GM20000 (cell line): ENCODE measurements around the gene ENOX2.

Experiments used
- DNase-seq: peaks from one replicate; pipeline ENCODE4 v3.0.0; 2012; ENCODE audit warnings: low spot score
- CTCF ChIP-seq: IDR thresholded peaks from 2 replicates; pipeline ENCODE4 v1.5.1; 2012; ENCODE audit warnings: mild to moderate bottlenecking, control low read depth; ENCODE audit errors: extremely low read depth, missing control alignments

ENOX2 gene

GRCh38 chrX:130649738-130650137, 253.3 kb downstream of the ENOX2 start:
- no peak for TF ChIP-seq CTCF
- no peak for DNase-seq

- DNase-seq: no peak
- TF ChIP-seq CTCF: no peak
These were observed 255.5 kb downstream of the ENOX2 start for GRCh38 chrX:130647468-130647867.

GRCh38 chrX:130645955-130646583, 256.9 kb downstream of the ENOX2 start:
- peak; percentile 2 for DNase-seq
- TF ChIP-seq CTCF: no peak

GRCh38 chrX:130637591-130637990, 265.4 kb downstream of the ENOX2 start:
- DNase-seq: no peak
- TF ChIP-seq CTCF: no peak

- no peak for DNase-seq
These were observed 266.7 kb downstream of the ENOX2 start for GRCh38 chrX:130636277-130636676.

GRCh38 chrX:130631011-130631410, 272.0 kb downstream of the ENOX2 start:
- no peak for TF ChIP-seq CTCF

More at GRCh38 chrX:130636277-130636676, 266.7 kb downstream of the ENOX2 start:
- no peak for TF ChIP-seq CTCF

GRCh38 chrX:130628516-130628915, 274.5 kb downstream of the ENOX2 start:
- TF ChIP-seq CTCF: no peak
- no peak for DNase-seq

More at GRCh38 chrX:130631011-130631410, 272.0 kb downstream of the ENOX2 start:
- DNase-seq: no peak
